ENCODE data around the gene PNPLA8.

Gene PNPLA8

GRCh38 chr7:108498481-108498880 is 27.5 kb downstream of the PNPLA8 start:
- Histone ChIP-seq H3K23ac (ENCODE audit: low read length in 2 of 2) (no peak overlapping the region), H3K27ac (ENCODE audit: low read length, poor library complexity, severe bottlenecking) (no peak overlapping the region), H3K9me3 (ENCODE audit: control insufficient read depth, low read length) (no peaks in the 10 kb centered on the region), H3K9ac (ENCODE audit: low read length) (no peak overlapping the region), H2BK15ac (ENCODE audit: low read depth, poor library complexity, severe bottlenecking) (no peak overlapping the region), H3K36me3 (ENCODE audit: control insufficient read depth in 1 of 2, insufficient read depth in 2 of 2, low read depth in 1 of 2, low read length in 2 of 2) (peaks cover 3 to 63% of the 10 kb centered on the region in 2 experiments), H2BK120ac (ENCODE audit: low read depth, low read length) (no peak overlapping the region), H4K8ac (ENCODE audit: low read length) (no peak overlapping the region), H4K91ac (ENCODE audit: low read length) (no peak overlapping the region), H3K27me3 (ENCODE audit: control insufficient read depth in 1 of 2, insufficient read depth in 1 of 2, low read length in 2 of 2) (no peaks in the 10 kb centered on the region), H3K4me2 (ENCODE audit: low read length, poor library complexity, severe bottlenecking) (no peak overlapping the region), H3K14ac (ENCODE audit: low read length in 2 of 2) (no peak overlapping the region), H3K4me1 (ENCODE audit: control insufficient read depth, insufficient read depth, low read depth, low read length) (no peaks in the 10 kb centered on the region), H2AFZ (ENCODE audit: low read depth, low read length) (no peak overlapping the region), H2AK5ac (ENCODE audit: low read length, severe bottlenecking) (no peak overlapping the region), H3K79me1 (replicated peaks; ENCODE audit: low read length, poor library complexity, severe bottlenecking) (peaks cover 5% of the 10 kb centered on the region), H2BK12ac (ENCODE audit: low read length in 2 of 2) (no peak overlapping the region), H2BK5ac (ENCODE audit: low read depth, low read length, poor library complexity, severe bottlenecking) (no peak overlapping the region), H3K4me3 (ENCODE audit: insufficient read depth in 1 of 2, low read depth in 1 of 2, low read length in 2 of 2) (no peak overlapping the region), H3K4ac (ENCODE audit: low read depth in 1 of 2, low read length in 2 of 2) (no peak overlapping the region), H3K18ac (ENCODE audit: low read depth in 1 of 2, low read length in 2 of 2) (no peak overlapping the region)
- no peak for DNase-seq
- 97% methylated on average over 3 of the region's 6 CpGs for WGBS

GRCh38 chr7:108497082-108497725 is 28.7 kb downstream of the PNPLA8 start:
- Histone ChIP-seq H2BK5ac (ENCODE audit: low read depth, low read length, poor library complexity, severe bottlenecking) (no peak overlapping the region), H3K4me2 (ENCODE audit: low read length, poor library complexity, severe bottlenecking) (no peak overlapping the region), H2BK12ac (ENCODE audit: low read length in 2 of 2) (no peak overlapping the region), H3K18ac (ENCODE audit: low read depth in 1 of 2, low read length in 2 of 2) (no peak overlapping the region), H3K79me1 (replicated peaks; ENCODE audit: low read length, poor library complexity, severe bottlenecking) (peaks cover 7% of the 10 kb centered on the region), H3K27me3 (ENCODE audit: control insufficient read depth in 1 of 2, insufficient read depth in 1 of 2, low read length in 2 of 2) (no peaks in the 10 kb centered on the region), H3K9me3 (ENCODE audit: control insufficient read depth, low read length) (no peaks in the 10 kb centered on the region), H3K9ac (ENCODE audit: low read length) (no peak overlapping the region), H3K14ac (ENCODE audit: low read length in 2 of 2) (no peak overlapping the region), H4K91ac (ENCODE audit: low read length) (no peak overlapping the region), H3K23ac (ENCODE audit: low read length in 2 of 2) (no peak overlapping the region), H3K4me3 (ENCODE audit: insufficient read depth in 1 of 2, low read depth in 1 of 2, low read length in 2 of 2) (no peak overlapping the region), H3K36me3 (ENCODE audit: control insufficient read depth in 1 of 2, insufficient read depth in 2 of 2, low read depth in 1 of 2, low read length in 2 of 2) (peaks cover 3 to 63% of the 10 kb centered on the region in 2 experiments), H2BK120ac (ENCODE audit: low read depth, low read length) (no peak overlapping the region), H2AK5ac (ENCODE audit: low read length, severe bottlenecking) (no peak overlapping the region), H4K8ac (ENCODE audit: low read length) (no peak overlapping the region), H2AFZ (ENCODE audit: low read depth, low read length) (no peak overlapping the region), H3K4ac (ENCODE audit: low read depth in 1 of 2, low read length in 2 of 2) (no peak overlapping the region), H2BK15ac (ENCODE audit: low read depth, poor library complexity, severe bottlenecking) (no peak overlapping the region), H3K27ac (ENCODE audit: low read length, poor library complexity, severe bottlenecking) (no peak overlapping the region), H3K4me1 (ENCODE audit: control insufficient read depth, insufficient read depth, low read depth, low read length) (no peaks in the 10 kb centered on the region)
- peak; percentile 60 for DNase-seq
- 80% methylated on average over 2 of the region's 3 CpGs for WGBS

GRCh38 chr7:108492742-108493141 is 33.2 kb downstream of the PNPLA8 start:
- H3K4me1 ChIP-seq (ENCODE audit: control insufficient read depth, insufficient read depth, low read depth, low read length) = no peaks in the 10 kb centered on the region
- no peak overlapping the region for H3K4ac ChIP-seq (ENCODE audit: low read depth in 1 of 2, low read length in 2 of 2)
- no peak overlapping the region for H2AK5ac ChIP-seq (ENCODE audit: low read length, severe bottlenecking)
- peaks cover 3 to 62% of the 10 kb centered on the region in 2 experiments for H3K36me3 ChIP-seq (ENCODE audit: control insufficient read depth in 1 of 2, insufficient read depth in 2 of 2, low read depth in 1 of 2, low read length in 2 of 2)
- H3K27ac ChIP-seq (ENCODE audit: low read length, poor library complexity, severe bottlenecking) = no peak overlapping the region
- no peak overlapping the region for H3K18ac ChIP-seq (ENCODE audit: low read depth in 1 of 2, low read length in 2 of 2)
- no peak overlapping the region for H3K9ac ChIP-seq (ENCODE audit: low read length)
- no peak overlapping the region for H4K8ac ChIP-seq (ENCODE audit: low read length)
- no peak overlapping the region for H2AFZ ChIP-seq (ENCODE audit: low read depth, low read length)
- WGBS = 95% methylated on average over 4 of the region's 4 CpGs
- H2BK15ac ChIP-seq (ENCODE audit: low read depth, poor library complexity, severe bottlenecking) = no peak overlapping the region
- no peak overlapping the region for H3K14ac ChIP-seq (ENCODE audit: low read length in 2 of 2)
- no peak for DNase-seq
- no peak overlapping the region for H3K23ac ChIP-seq (ENCODE audit: low read length in 2 of 2)
- H3K4me2 ChIP-seq (ENCODE audit: low read length, poor library complexity, severe bottlenecking) = no peak overlapping the region
- H2BK5ac ChIP-seq (ENCODE audit: low read depth, low read length, poor library complexity, severe bottlenecking) = no peak overlapping the region
- H3K27me3 ChIP-seq (ENCODE audit: control insufficient read depth in 1 of 2, insufficient read depth in 1 of 2, low read length in 2 of 2) = no peaks in the 10 kb centered on the region
- no peak overlapping the region for H3K4me3 ChIP-seq (ENCODE audit: insufficient read depth in 1 of 2, low read depth in 1 of 2, low read length in 2 of 2)
- H3K79me1 ChIP-seq (replicated peaks; ENCODE audit: low read length, poor library complexity, severe bottlenecking) = peaks cover 6% of the 10 kb centered on the region
- H4K91ac ChIP-seq (ENCODE audit: low read length) = no peak overlapping the region
- no peaks in the 10 kb centered on the region for H3K9me3 ChIP-seq (ENCODE audit: control insufficient read depth, low read length)
- no peak overlapping the region for H2BK12ac ChIP-seq (ENCODE audit: low read length in 2 of 2)
- no peak overlapping the region for H2BK120ac ChIP-seq (ENCODE audit: low read depth, low read length)

GRCh38 chr7:108488768-108489538 is 37.0 kb downstream of the PNPLA8 start:
- Histone ChIP-seq H3K4me2 (ENCODE audit: low read length, poor library complexity, severe bottlenecking) (no peak overlapping the region), H3K23ac (ENCODE audit: low read length in 2 of 2) (no peak overlapping the region), H3K4me1 (ENCODE audit: control insufficient read depth, insufficient read depth, low read depth, low read length) (no peaks in the 10 kb centered on the region), H2AFZ (ENCODE audit: low read depth, low read length) (no peak overlapping the region), H3K27ac (ENCODE audit: low read length, poor library complexity, severe bottlenecking) (no peak overlapping the region), H2BK120ac (ENCODE audit: low read depth, low read length) (no peak overlapping the region), H2BK15ac (ENCODE audit: low read depth, poor library complexity, severe bottlenecking) (no peak overlapping the region), H3K9me3 (ENCODE audit: control insufficient read depth, low read length) (no peaks in the 10 kb centered on the region), H3K79me1 (replicated peaks; ENCODE audit: low read length, poor library complexity, severe bottlenecking) (peaks cover 3% of the 10 kb centered on the region), H3K14ac (ENCODE audit: low read length in 2 of 2) (no peak overlapping the region), H2AK5ac (ENCODE audit: low read length, severe bottlenecking) (no peak overlapping the region), H3K36me3 (ENCODE audit: control insufficient read depth in 1 of 2, insufficient read depth in 2 of 2, low read depth in 1 of 2, low read length in 2 of 2) (peaks cover 3 to 53% of the 10 kb centered on the region in 2 experiments), H3K4me3 (ENCODE audit: insufficient read depth in 1 of 2, low read depth in 1 of 2, low read length in 2 of 2) (no peak overlapping the region), H4K91ac (ENCODE audit: low read length) (no peak overlapping the region), H3K27me3 (ENCODE audit: control insufficient read depth in 1 of 2, insufficient read depth in 1 of 2, low read length in 2 of 2) (no peaks in the 10 kb centered on the region), H2BK12ac (ENCODE audit: low read length in 2 of 2) (no peak overlapping the region), H4K8ac (ENCODE audit: low read length) (no peak overlapping the region), H2BK5ac (ENCODE audit: low read depth, low read length, poor library complexity, severe bottlenecking) (no peak overlapping the region), H3K9ac (ENCODE audit: low read length) (no peak overlapping the region), H3K4ac (ENCODE audit: low read depth in 1 of 2, low read length in 2 of 2) (no peak overlapping the region), H3K18ac (ENCODE audit: low read depth in 1 of 2, low read length in 2 of 2) (no peak overlapping the region)
- 97% methylated on average over 3 of the region's 4 CpGs for WGBS
- no peak for DNase-seq
